ENCODE measurements around the gene BACE2. TPM values are rescaled to one million over a fixed set of nuclear protein-coding genes. Genes with fewer than 3 reads are reported as not detected.

The BACE2 gene
- total and polyA plus RNA-seq, 2 experiments from 2014 or later: 28.4 to 37.0 TPM

DNA sequence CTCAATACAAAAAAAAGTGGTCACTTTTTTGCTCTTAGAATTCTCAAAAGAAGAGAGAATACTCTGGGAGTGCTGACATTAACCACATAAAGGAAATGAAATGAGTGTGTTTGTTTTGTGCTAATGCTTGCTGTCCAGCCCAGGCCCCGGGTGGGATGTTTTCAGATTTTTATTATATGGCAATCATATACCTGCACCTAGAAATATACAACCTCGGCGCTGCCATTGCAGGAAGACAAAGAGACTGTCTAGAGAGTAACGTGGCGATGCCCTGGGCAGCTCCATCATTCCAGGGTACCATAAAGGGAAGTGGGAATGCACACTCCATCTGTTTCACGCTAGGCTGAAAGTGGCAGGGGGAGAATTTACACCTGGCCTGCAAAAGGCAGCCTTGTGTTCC, 7.1 kb downstream of the BACE2 start:
- H2AFZ ChIP-seq: no peak overlapping the region
- TF ChIP-seq EZH2phosphoT487 (IDR thresholded peaks at IDR 0.05; ENCODE audit: low read depth, severe bottlenecking, unreplicated experiment) (no peak), EZH2 (IDR thresholded peaks at IDR 0.05; ENCODE audit: borderline replicate concordance) (no peak)
- TF ChIP-seq, protein P1, sequence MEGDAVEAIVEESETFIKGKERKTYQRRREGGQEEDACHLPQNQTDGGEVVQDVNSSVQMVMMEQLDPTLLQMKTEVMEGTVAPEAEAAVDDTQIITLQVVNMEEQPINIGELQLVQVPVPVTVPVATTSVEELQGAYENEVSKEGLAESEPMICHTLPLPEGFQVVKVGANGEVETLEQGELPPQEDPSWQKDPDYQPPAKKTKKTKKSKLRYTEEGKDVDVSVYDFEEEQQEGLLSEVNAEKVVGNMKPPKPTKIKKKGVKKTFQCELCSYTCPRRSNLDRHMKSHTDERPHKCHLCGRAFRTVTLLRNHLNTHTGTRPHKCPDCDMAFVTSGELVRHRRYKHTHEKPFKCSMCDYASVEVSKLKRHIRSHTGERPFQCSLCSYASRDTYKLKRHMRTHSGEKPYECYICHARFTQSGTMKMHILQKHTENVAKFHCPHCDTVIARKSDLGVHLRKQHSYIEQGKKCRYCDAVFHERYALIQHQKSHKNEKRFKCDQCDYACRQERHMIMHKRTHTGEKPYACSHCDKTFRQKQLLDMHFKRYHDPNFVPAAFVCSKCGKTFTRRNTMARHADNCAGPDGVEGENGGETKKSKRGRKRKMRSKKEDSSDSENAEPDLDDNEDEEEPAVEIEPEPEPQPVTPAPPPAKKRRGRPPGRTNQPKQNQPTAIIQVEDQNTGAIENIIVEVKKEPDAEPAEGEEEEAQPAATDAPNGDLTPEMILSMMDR (IDR thresholded peaks at IDR 0.05; ENCODE audit: poor library complexity): no peak
- peaks cover 3% of the 10 kb centered on the region for H4K20me1 ChIP-seq (ENCODE audit: insufficient read depth, poor library complexity, severe bottlenecking)
- no peaks in the 10 kb centered on the region for H3K4me1 ChIP-seq (ENCODE audit: insufficient read depth)
- H3K79me2 ChIP-seq: peaks cover 29% of the 10 kb centered on the region
- DNase-seq (ENCODE audit: low spot score): no peak
- WGBS (ENCODE audit: low lambda C conversion rate, missing lambda C conversion rate): 88% methylated on average over 6 of the region's 6 CpGs
- H3K36me3 ChIP-seq (replicated peaks; ENCODE audit: insufficient read depth, low read depth): no peaks in the 10 kb centered on the region
- no peaks in the 10 kb centered on the region for H3K27me3 ChIP-seq
- H3K9me2 ChIP-seq (replicated peaks; ENCODE audit: insufficient read depth): no peaks in the 10 kb centered on the region
- no peak overlapping the region for H3K27ac ChIP-seq
- no peak overlapping the region for H3K4me2 ChIP-seq
- H3K4me3 ChIP-seq: no peak overlapping the region
- H3K9me3 ChIP-seq (ENCODE audit: low read depth): no peaks in the 10 kb centered on the region

DNA sequence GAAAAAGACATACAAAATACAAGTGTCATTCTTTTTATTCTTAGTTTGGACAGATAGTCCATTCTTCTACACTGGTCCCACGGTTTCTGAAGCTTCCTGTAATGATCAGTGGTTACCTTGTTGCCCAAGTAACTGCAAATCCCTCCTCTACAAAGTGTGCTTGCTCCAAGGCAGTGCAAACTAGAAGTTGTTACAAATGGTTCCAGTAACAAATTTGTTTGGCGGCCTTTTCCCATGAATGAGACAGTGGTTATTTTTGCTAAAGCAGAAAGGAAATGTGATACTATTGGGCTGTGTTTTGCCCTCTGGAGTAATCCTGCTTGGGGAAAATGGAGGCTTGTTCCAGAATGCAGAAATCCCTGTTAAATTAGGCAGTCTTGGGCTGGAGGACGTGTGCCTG, 8.9 kb downstream of the BACE2 start:
- TF ChIP-seq EZH2 (IDR thresholded peaks at IDR 0.05; ENCODE audit: borderline replicate concordance): no peak
- TF ChIP-seq, protein P1 (IDR thresholded peaks at IDR 0.05; ENCODE audit: poor library complexity): no peak
- no peak for TF ChIP-seq EZH2phosphoT487 (IDR thresholded peaks at IDR 0.05; ENCODE audit: low read depth, severe bottlenecking, unreplicated experiment)
- H3K4me3 ChIP-seq: no peak overlapping the region
- H3K79me2 ChIP-seq: peaks cover 20% of the 10 kb centered on the region
- no peaks in the 10 kb centered on the region for H3K4me1 ChIP-seq (ENCODE audit: insufficient read depth)
- no peaks in the 10 kb centered on the region for H3K27me3 ChIP-seq
- no peaks in the 10 kb centered on the region for H3K9me3 ChIP-seq (ENCODE audit: low read depth)
- H3K4me2 ChIP-seq: no peak overlapping the region
- H2AFZ ChIP-seq: no peak overlapping the region
- H3K36me3 ChIP-seq (replicated peaks; ENCODE audit: insufficient read depth, low read depth): no peaks in the 10 kb centered on the region
- no peak for DNase-seq (ENCODE audit: low spot score)
- no peaks in the 10 kb centered on the region for H3K9me2 ChIP-seq (replicated peaks; ENCODE audit: insufficient read depth)
- 81% methylated on average over 3 of the region's 3 CpGs for WGBS (ENCODE audit: low lambda C conversion rate, missing lambda C conversion rate)
- H4K20me1 ChIP-seq (ENCODE audit: insufficient read depth, poor library complexity, severe bottlenecking): no peaks in the 10 kb centered on the region
- H3K27ac ChIP-seq: no peak overlapping the region

- H3K4me3 ChIP-seq: no peak overlapping the region
- no peaks in the 10 kb centered on the region for H3K36me3 ChIP-seq (replicated peaks; ENCODE audit: insufficient read depth, low read depth)
- WGBS (ENCODE audit: low lambda C conversion rate, missing lambda C conversion rate): 89% methylated on average over 4 of the region's 4 CpGs
- H3K27ac ChIP-seq: no peak overlapping the region
- H3K9me2 ChIP-seq (replicated peaks; ENCODE audit: insufficient read depth): no peaks in the 10 kb centered on the region
- H3K4me2 ChIP-seq: no peak overlapping the region
- no peaks in the 10 kb centered on the region for H4K20me1 ChIP-seq (ENCODE audit: insufficient read depth, poor library complexity, severe bottlenecking)
- H3K9me3 ChIP-seq (ENCODE audit: low read depth): no peaks in the 10 kb centered on the region
- H2AFZ ChIP-seq: no peak overlapping the region
- H3K79me2 ChIP-seq: peaks cover 7% of the 10 kb centered on the region
- H3K27me3 ChIP-seq: no peaks in the 10 kb centered on the region
- no peaks in the 10 kb centered on the region for H3K4me1 ChIP-seq (ENCODE audit: insufficient read depth)
- TF ChIP-seq EZH2phosphoT487 (IDR thresholded peaks at IDR 0.05; ENCODE audit: low read depth, severe bottlenecking, unreplicated experiment) (no peak), EZH2 (IDR thresholded peaks at IDR 0.05; ENCODE audit: borderline replicate concordance) (no peak)
- TF ChIP-seq, protein P1 (IDR thresholded peaks at IDR 0.05; ENCODE audit: poor library complexity): no peak
- DNase-seq (ENCODE audit: low spot score): no peak
These were observed 12.8 kb downstream of the BACE2 start for GRCh38 chr21:41180752-41181151.

DNA sequence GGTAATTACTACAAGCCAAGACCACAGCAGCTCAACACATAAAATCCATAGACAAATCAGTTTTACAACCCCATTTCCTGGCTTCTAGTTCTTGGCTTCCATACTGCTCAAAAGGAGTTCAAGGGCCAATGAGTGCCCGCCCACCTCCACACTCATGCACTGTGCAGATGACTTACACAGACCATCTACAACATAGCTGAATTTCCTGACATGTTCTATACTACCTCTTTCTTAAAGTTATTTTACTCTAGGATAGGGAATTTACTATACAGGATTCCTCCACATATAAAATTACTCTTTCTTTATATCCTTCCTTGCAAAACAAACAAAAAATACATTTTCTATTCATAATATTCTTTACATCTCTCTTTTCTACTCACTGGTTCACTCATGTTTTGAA, 14.6 kb downstream of the BACE2 start:
- H4K20me1 ChIP-seq (ENCODE audit: insufficient read depth, poor library complexity, severe bottlenecking): no peaks in the 10 kb centered on the region
- no peak overlapping the region for H3K4me3 ChIP-seq
- DNase-seq (ENCODE audit: low spot score): no peak
- peaks cover 7% of the 10 kb centered on the region for H3K79me2 ChIP-seq
- no peak overlapping the region for H2AFZ ChIP-seq
- no peaks in the 10 kb centered on the region for H3K27me3 ChIP-seq
- no peaks in the 10 kb centered on the region for H3K9me2 ChIP-seq (replicated peaks; ENCODE audit: insufficient read depth)
- no peak overlapping the region for H3K27ac ChIP-seq
- WGBS (ENCODE audit: low lambda C conversion rate, missing lambda C conversion rate): 95% methylated on average over 1 of the region's 1 CpG
- H3K36me3 ChIP-seq (replicated peaks; ENCODE audit: insufficient read depth, low read depth): no peaks in the 10 kb centered on the region
- no peak for TF ChIP-seq EZH2phosphoT487 (IDR thresholded peaks at IDR 0.05; ENCODE audit: low read depth, severe bottlenecking, unreplicated experiment)
- TF ChIP-seq, protein P1 (IDR thresholded peaks at IDR 0.05; ENCODE audit: poor library complexity): no peak
- no peak for TF ChIP-seq EZH2 (IDR thresholded peaks at IDR 0.05; ENCODE audit: borderline replicate concordance)
- no peak overlapping the region for H3K4me2 ChIP-seq
- no peaks in the 10 kb centered on the region for H3K4me1 ChIP-seq (ENCODE audit: insufficient read depth)
- H3K9me3 ChIP-seq (ENCODE audit: low read depth): no peaks in the 10 kb centered on the region
